ENCODE results near the gene KNDC1.

The KNDC1 gene

GRCh38 chr10:133117688-133118071, 42.3 kb upstream of the KNDC1 start:
- Mint-ChIP-seq H3K27me3 (ENCODE audit: low read depth) (peaks cover 5% of the 10 kb centered on the region), H3K4me3 (no peak overlapping the region), H3K36me3 (ENCODE audit: low read depth) (peaks cover 13% of the 10 kb centered on the region), H3K4me1 (no peaks in the 10 kb centered on the region), H3K27ac (no peak overlapping the region), H3K9me3 (peaks cover 20% of the 10 kb centered on the region)
- no peak for TF ChIP-seq CTCF (IDR thresholded peaks at IDR 0.05; ENCODE audit: unreplicated experiment in 3 of 3)

- Mint-ChIP-seq H3K4me1 (peaks cover 5% of the 10 kb centered on the region), H3K9me3 (peaks cover 16% of the 10 kb centered on the region), H3K36me3 (ENCODE audit: low read depth) (peaks cover 9% of the 10 kb centered on the region), H3K27me3 (ENCODE audit: low read depth) (peaks cover 29% of the 10 kb centered on the region), H3K27ac (no peak overlapping the region), H3K4me3 (no peak overlapping the region)
- TF ChIP-seq CTCF (IDR thresholded peaks at IDR 0.05; ENCODE audit: unreplicated experiment in 3 of 3) = no peak
Observed at GRCh38 chr10:133121479-133121878, 38.5 kb upstream of the KNDC1 start.

- Mint-ChIP-seq H3K27ac (no peak overlapping the region), H3K27me3 (ENCODE audit: low read depth) (peaks cover 29% of the 10 kb centered on the region), H3K4me1 (peaks cover 5% of the 10 kb centered on the region), H3K36me3 (ENCODE audit: low read depth) (peaks cover 9% of the 10 kb centered on the region), H3K9me3 (peaks cover 16% of the 10 kb centered on the region), H3K4me3 (no peak overlapping the region)
- no peak for TF ChIP-seq CTCF (IDR thresholded peaks at IDR 0.05; ENCODE audit: unreplicated experiment in 3 of 3)
Observed at GRCh38 chr10:133122171-133122935, 37.7 kb upstream of the KNDC1 start.

DNA sequence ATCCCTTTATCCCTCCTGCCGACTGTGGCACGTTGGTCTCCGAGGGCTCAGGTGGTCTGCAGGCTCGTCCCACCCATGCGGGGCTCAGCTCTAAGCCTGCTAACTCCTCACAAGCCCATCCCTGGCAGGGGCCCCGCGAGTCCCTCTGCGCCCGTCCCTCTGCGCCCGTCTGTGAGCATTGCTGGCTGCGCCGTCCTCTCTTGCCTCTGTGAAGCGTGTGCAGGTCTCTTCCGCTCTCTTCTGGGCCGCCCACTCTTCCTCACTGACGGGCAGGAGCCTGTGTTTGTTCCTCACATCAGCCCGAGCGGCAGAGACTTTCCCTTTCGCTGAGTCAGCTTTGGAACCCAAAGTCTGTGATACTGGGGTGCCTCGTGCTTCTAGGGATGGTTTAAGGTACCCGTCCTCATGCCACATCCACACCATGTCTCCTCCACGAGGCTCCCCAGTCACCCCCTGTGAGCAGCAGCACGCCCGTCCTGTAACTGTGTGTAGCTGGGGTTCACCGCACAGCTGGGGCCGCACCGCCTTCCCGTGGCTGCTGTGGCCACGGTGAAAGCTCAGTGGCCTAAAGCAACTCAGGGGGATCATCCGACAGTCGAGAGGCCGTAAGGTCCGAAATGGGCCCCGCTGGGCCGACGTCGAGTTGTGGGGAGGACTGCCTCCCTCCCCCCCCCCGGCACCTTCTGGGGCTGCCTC, 36.8 kb upstream of the KNDC1 start:
- TF ChIP-seq CTCF (IDR thresholded peaks at IDR 0.05; ENCODE audit: unreplicated experiment in 3 of 3) = no peak
- Mint-ChIP-seq H3K27me3 (ENCODE audit: low read depth) (peaks cover 29% of the 10 kb centered on the region), H3K36me3 (ENCODE audit: low read depth) (peaks cover 7% of the 10 kb centered on the region), H3K4me3 (no peak overlapping the region), H3K4me1 (peaks cover 5% of the 10 kb centered on the region), H3K9me3 (peaks cover 13% of the 10 kb centered on the region), H3K27ac (no peak overlapping the region)

DNA sequence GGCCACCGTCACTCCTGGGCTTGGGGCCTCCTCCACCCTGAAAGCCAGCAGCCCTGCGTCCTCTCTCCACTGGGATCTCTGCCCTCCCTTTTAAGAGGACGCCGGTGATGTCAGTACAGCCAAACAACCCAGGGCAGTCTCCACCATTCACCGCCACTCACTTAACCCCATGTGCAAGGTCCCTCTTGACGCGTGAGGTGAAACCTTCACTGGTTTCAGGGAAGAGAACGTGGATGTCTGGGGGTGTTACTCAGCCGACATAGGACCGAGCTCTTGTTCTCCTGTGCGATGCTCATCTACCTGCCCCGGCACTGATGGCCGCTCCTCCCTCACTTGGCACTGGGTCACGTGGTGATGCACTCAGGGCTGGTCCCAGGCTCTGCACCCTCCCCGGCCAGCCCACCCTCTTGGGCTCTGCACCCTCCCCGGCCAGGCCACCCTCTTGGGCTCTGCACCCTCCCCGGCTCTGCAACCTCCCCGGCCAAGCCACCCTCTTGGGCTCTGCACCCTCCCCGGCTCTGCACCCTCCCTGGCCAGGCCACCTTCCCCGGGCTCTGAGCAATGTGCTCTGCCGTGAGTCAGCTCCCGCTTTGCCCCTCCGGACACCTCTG, 36.2 kb upstream of the KNDC1 start:
- Mint-ChIP-seq H3K27ac (no peak overlapping the region), H3K36me3 (ENCODE audit: low read depth) (peaks cover 4% of the 10 kb centered on the region), H3K27me3 (ENCODE audit: low read depth) (peaks cover 27% of the 10 kb centered on the region), H3K4me1 (peaks cover 5% of the 10 kb centered on the region), H3K9me3 (peaks cover 9% of the 10 kb centered on the region), H3K4me3 (no peak overlapping the region)
- TF ChIP-seq CTCF (IDR thresholded peaks at IDR 0.05; ENCODE audit: unreplicated experiment in 3 of 3) = no peak
